PC-3 (cell line): ENCODE measurements around the gene PTRH1. TPM values are rescaled to one million over a fixed set of nuclear protein-coding genes. Genes with fewer than 3 reads are reported as not detected.
A peak's percentile ranks its signal among the peaks of the same experiment; 100 is the strongest.

Experiments used
- ATAC-seq: fragments of 200-7000 bp; cut with Tn5 transposase; 2 replicates; pipeline ENCODE4 v1.9.1; 2020; ENCODE audit warnings: mild to moderate bottlenecking, moderate library complexity
- BruUV-seq: library from RNA; stranded (reverse); fragments of 400-500 nt; replicated peaks from 2 replicates; lab custom pipeline; 2021; lab: Mats Ljungman, UMichigan
- CTCF ChIA-PET: fragments of 300-600 bp; sonication (Branson Sonifier 250); formaldehyde crosslinking; loops from one replicate; lab custom pipeline; 2022; ENCODE audit warnings: antibody characterized with exemption; lab: Charles Lee
- POLR2A ChIA-PET: fragments of 300-600 bp; sonication (Branson Sonifier 250); formaldehyde crosslinking; loops from one replicate; lab custom pipeline; 2022; ENCODE audit warnings: antibody characterized with exemption; ENCODE audit not compliant: unreplicated experiment; lab: Charles Lee
- DNase-seq: peaks from one replicate; pipeline ENCODE4 v3.0.0-alpha.2; 2015
- H2AFZ ChIP-seq: fragments of 300-600 bp; sonication (generic); 2 replicates; pipeline ENCODE4 v1.6.0; 2016; ENCODE audit warnings: antibody characterized with exemption, low read length
- H3F3A ChIP-seq: fragments of 300-600 bp; sonication (generic); one replicate; pipeline ENCODE4 v1.6.0; 2017; ENCODE audit warnings: antibody characterized with exemption, low read length, control low read depth, mild to moderate bottlenecking; ENCODE audit not compliant: unreplicated experiment
- H3K27ac ChIP-seq: fragments of 300-600 bp; sonication (generic); 2 replicates; pipeline ENCODE4 v1.5.1; 2016; ENCODE audit warnings: mild to moderate bottlenecking, low read length
- H3K27me3 ChIP-seq: fragments of 300-600 bp; sonication (generic); 2 replicates; pipeline ENCODE4 v1.6.1; 2016; ENCODE audit warnings: low read length, mixed read lengths
- H3K36me3 ChIP-seq: fragments of 300-600 bp; sonication (generic); 2 replicates; pipeline ENCODE4 v1.6.1; 2016; ENCODE audit warnings: low read depth, mixed run types, low read length, mixed read lengths
- H3K4me1 ChIP-seq: fragments of 300-600 bp; sonication (generic); 2 replicates; pipeline ENCODE4 v1.5.1; 2016; ENCODE audit warnings: low read length; ENCODE audit not compliant: insufficient read depth
- H3K4me2 ChIP-seq: fragments of 300-600 bp; sonication (generic); 2 replicates; pipeline ENCODE4 v1.6.0; 2016; ENCODE audit warnings: low read length
- H3K4me3 ChIP-seq: fragments of 300-600 bp; sonication (generic); 2 replicates; pipeline ENCODE4 v1.5.1; 2016; ENCODE audit warnings: mild to moderate bottlenecking, low read length, mixed read lengths
- H3K79me2 ChIP-seq: fragments of 300-600 bp; sonication (generic); 2 replicates; pipeline ENCODE4 v1.6.1; 2017; ENCODE audit warnings: low read length, mixed read lengths
- H3K9ac ChIP-seq: fragments of 300-600 bp; sonication (generic); 2 replicates; pipeline ENCODE4 v1.6.0; 2016; ENCODE audit warnings: mild to moderate bottlenecking, low read length
- H3K9me2 ChIP-seq: fragments of 300-600 bp; sonication (generic); replicated peaks from 2 replicates; pipeline ENCODE4 v1.6.1; 2016; ENCODE audit warnings: mixed run types, low read length, mixed read lengths
- H3K9me3 ChIP-seq: fragments of 300-600 bp; sonication (generic); 2 replicates; pipeline ENCODE4 v1.6.1; 2016; ENCODE audit warnings: low read length, mixed read lengths
- H4K20me1 ChIP-seq: fragments of 300-600 bp; sonication (generic); 2 replicates; pipeline ENCODE4 v1.6.1; 2016; ENCODE audit warnings: low read length, mixed read lengths
- CTCF ChIP-seq: fragments of 300-600 bp; sonication (generic); conservative IDR thresholded peaks from 2 replicates; pipeline ENCODE4 v1.5.1; 2017; ENCODE audit warnings: antibody characterized with exemption, low read depth, mild to moderate bottlenecking, low read length
- EZH2 ChIP-seq: fragments of 300-600 bp; sonication (generic); IDR thresholded peaks from one replicate; pipeline ENCODE4 v1.6.1; 2017; ENCODE audit warnings: antibody characterized with exemption, mild to moderate bottlenecking, low read length; ENCODE audit not compliant: unreplicated experiment
- EZH2phosphoT487 ChIP-seq: fragments of 300-600 bp; sonication (generic); IDR thresholded peaks from 2 replicates; pipeline ENCODE4 v1.6.1; 2018; ENCODE audit warnings: mild to moderate bottlenecking, antibody characterized with exemption, low read length, borderline replicate concordance
- intact Hi-C: fragments of 100-400 bp; cut with micrococcal nuclease; formaldehyde crosslinking; loops from 2 replicates; pipeline ENCODE4 v1.9.0; 2023
- total RNA-seq: library from RNA; depleted of rRNA; stranded (reverse); fragments of >200 nt; gene quantifications from 2 replicates; pipeline ENCODE4 v1.2.3, GENCODE V29; 2014

Gene PTRH1
- total RNA-seq, 1 experiment from 2014 or later, result 45.3 TPM

GRCh38 chr9:127734247-127734746 is 18.8 kb upstream of the PTRH1 start:
- intact Hi-C loops, result loop anchor here (1.0 to 2.0 kb wide), 3 partner anchors 27 to 187 kb away; no protein-coding TSS in a partner anchor
- no peak for ATAC-seq
- Histone ChIP-seq H3K4me1 (peaks cover 8% of the 10 kb centered on the region), H3K27me3 (no peaks in the 10 kb centered on the region), H3K9ac (peak overlapping the region; percentile 71; the same call in 1 of the 2 replicates), H3K9me3 (no peaks in the 10 kb centered on the region), H2AFZ (peak overlapping the region; percentile 83), H3F3A (no peaks in the 10 kb centered on the region), H3K27ac (no peak overlapping the region), H3K79me2 (no peaks in the 10 kb centered on the region), H4K20me1 (no peaks in the 10 kb centered on the region), H3K36me3 (no peaks in the 10 kb centered on the region), H3K4me3 (peak overlapping the region; percentile 84), H3K9me2 (no peaks in the 10 kb centered on the region), H3K4me2 (peak overlapping the region; percentile 94)
- ChIA-PET CTCF (interaction anchor here (0.6 to 1.6 kb wide), 11 partner anchors 19 to 311 kb away, joined by 3 to 19 read pairs (median 7); partner anchors contain the start of genes CDK9, PTRH1 and TTC16), POLR2A (interaction anchor here (0.8 to 1.2 kb wide), 2 partner anchors 13 to 127 kb away, joined by 3 to 6 read pairs; no protein-coding TSS in a partner anchor)
- no peak for DNase-seq
- no TSS peak for BruUV-seq
- no peak for TF ChIP-seq EZH2
- no peak; the same call in 1 of the 2 replicates for TF ChIP-seq CTCF
- TF ChIP-seq EZH2phosphoT487, result no peak

GRCh38 chr9:127733614-127734013 is 18.2 kb upstream of the PTRH1 start:
- no peak for TF ChIP-seq EZH2
- no peak for TF ChIP-seq EZH2phosphoT487
- TF ChIP-seq CTCF, result no peak
- CTCF ChIA-PET, result no interaction called here
- BruUV-seq, result TSS peak; percentile 43

GRCh38 chr9:127732444-127732843 is 17.0 kb upstream of the PTRH1 start:
- no peaks in the 10 kb centered on the region for H3K79me2 ChIP-seq
- no peak overlapping the region for H3K27ac ChIP-seq
- H3K4me1 ChIP-seq, result peaks cover 8% of the 10 kb centered on the region
- H3K9me3 ChIP-seq, result no peaks in the 10 kb centered on the region
- no peaks in the 10 kb centered on the region for H3K36me3 ChIP-seq
- H2AFZ ChIP-seq, result no peak overlapping the region
- ChIA-PET CTCF (no interaction called here), POLR2A (no interaction called here)
- H3F3A ChIP-seq, result no peaks in the 10 kb centered on the region
- H3K9ac ChIP-seq, result no peak overlapping the region
- no peaks in the 10 kb centered on the region for H3K27me3 ChIP-seq
- BruUV-seq, result no TSS peak
- no peak for ATAC-seq
- no peak overlapping the region for H3K4me3 ChIP-seq
- DNase-seq, result no peak
- no peak overlapping the region for H3K4me2 ChIP-seq
- no peaks in the 10 kb centered on the region for H3K9me2 ChIP-seq
- H4K20me1 ChIP-seq, result no peaks in the 10 kb centered on the region
- TF ChIP-seq EZH2phosphoT487, result no peak
- no peak for TF ChIP-seq CTCF
- TF ChIP-seq EZH2, result no peak
- intact Hi-C loops, result no loop called here

More at GRCh38 chr9:127733614-127734013, 18.2 kb upstream of the PTRH1 start:
- H3K79me2 ChIP-seq, result no peaks in the 10 kb centered on the region
- H3K36me3 ChIP-seq, result no peaks in the 10 kb centered on the region
- no peaks in the 10 kb centered on the region for H3K27me3 ChIP-seq
- intact Hi-C loops, result loop anchor here (1.0 to 2.0 kb wide), 3 partner anchors 26 to 187 kb away; no protein-coding TSS in a partner anchor
- no peak overlapping the region for H3K4me3 ChIP-seq
- no peak for DNase-seq
- no peak overlapping the region for H3K27ac ChIP-seq
- no peak overlapping the region for H3K9ac ChIP-seq
- peaks cover 8% of the 10 kb centered on the region for H3K4me1 ChIP-seq
- no peaks in the 10 kb centered on the region for H4K20me1 ChIP-seq
- no peaks in the 10 kb centered on the region for H3F3A ChIP-seq
- no peak overlapping the region for H2AFZ ChIP-seq
- POLR2A ChIA-PET, result no interaction called here
- ATAC-seq, result no peak
- no peaks in the 10 kb centered on the region for H3K9me2 ChIP-seq
- peak overlapping the region; percentile 94; the same call in 1 of the 2 replicates for H3K4me2 ChIP-seq
- no peaks in the 10 kb centered on the region for H3K9me3 ChIP-seq
